ENCODE data around the gene STARD13.
A peak's percentile ranks its signal among the peaks of the same experiment; 100 is the strongest.

GRCh38 chr13:33235078-33235477 is 50.5 kb downstream of the STARD13 start:
- no peak for TF ChIP-seq CTCF (IDR thresholded peaks at IDR 0.05)
- TF ChIP-seq POLR2A (IDR thresholded peaks at IDR 0.05), result no peak
- TF ChIP-seq POLR2AphosphoS5 (IDR thresholded peaks at IDR 0.05), result peak in 2 of 3 donors; percentile 56 to 62
- TF ChIP-seq EP300 (IDR thresholded peaks at IDR 0.05), result no peak

Measured in stomach (tissue), 4 donors.